Transverse colon (tissue), 4 donors: Measurements from ENCODE around the gene RSRC1. TPM values are rescaled to one million over a fixed set of nuclear protein-coding genes. Genes with fewer than 3 reads are reported as not detected.
"Not testable (repeated sequence)": the region's sequence is repeated elsewhere in the genome, so short reads cannot be mapped to it uniquely, and the experiment has no call there.

Experiments
- DNase-seq: peaks from one replicate; pipeline ENCODE4 v3.0.0-alpha.2; 2019
- H3K27ac ChIP-seq, 4 donors: fragments of 200-600 bp; sonication (generic); 2 replicates each; pipeline ENCODE4 v1.5.1; 2016 to 2018; ENCODE audit warnings: inconsistent platforms in 4 of 4
- H3K27me3 ChIP-seq: fragments of 200-600 bp; sonication (generic); 2 replicates; pipeline ENCODE4 v1.5.1; 2017; ENCODE audit warnings: inconsistent platforms
- H3K36me3 ChIP-seq, 4 donors: fragments of 200-600 bp; sonication (generic); 2 replicates each; pipeline ENCODE4 v1.5.1; 2017 to 2019; ENCODE audit warnings: inconsistent platforms in 4 of 4
- H3K4me1 ChIP-seq, 4 donors: fragments of 200-600 bp; sonication (generic); 2 replicates each; pipeline ENCODE4 v1.5.1; 2017 to 2020; ENCODE audit warnings: inconsistent platforms in 4 of 4
- H3K4me3 ChIP-seq, 4 donors: fragments of 200-600 bp; sonication (generic); 1 replicate in 1 of 4; 2 replicates in 3 of 4; pipeline versions ENCODE4 v1.5.1 to v1.6.1; 2017 to 2019; ENCODE audit warnings: inconsistent platforms in 4 of 4
- H3K9me3 ChIP-seq, 2 donors: fragments of 200-600 bp; sonication (generic); 2 replicates each; pipeline ENCODE4 v1.5.1; 2017 to 2019; ENCODE audit warnings: inconsistent platforms in 2 of 2
- EP300 ChIP-seq: sonication (generic); formaldehyde crosslinking; IDR thresholded peaks from one replicate; pipeline ENCODE4 v1.6.1; 2017; ENCODE audit warnings: antibody characterized with exemption, low read depth
- POLR2A ChIP-seq: fragments of 450-650 bp; IDR thresholded peaks from one replicate; pipeline ENCODE4 v1.6.1; 2016; ENCODE audit warnings: antibody characterized with exemption, mild to moderate bottlenecking, moderate library complexity
- POLR2AphosphoS5 ChIP-seq, 3 donors: sonication (generic); formaldehyde crosslinking; IDR thresholded peaks; one replicate each; pipeline ENCODE4 v1.6.1; 2016; ENCODE audit warnings: antibody characterized with exemption in 3 of 3
- whole genome bisulfite sequencing, 2 donors: methylation state at CpG; one replicate each; pipeline ENCODE4 v1.1.5; 2018; ENCODE audit warnings: low coverage in 1 of 2; 5-methylcytosine and 5-hydroxymethylcytosine counted together
- in situ Hi-C, 4 donors: fragments of 200-750 bp; cut with MboI; loops; one replicate each; pipeline versions ENCODE4 v1.15.0 to v1.15.1; 2017; ENCODE audit warnings: low sequenced_read_pairs in 3 of 4, low pct_ligation_motif_present in 1 of 4, low pct_unique_long_range_greater_than_20kb in 1 of 4
- intact Hi-C: fragments of 100-400 bp; cut with DNase I; formaldehyde crosslinking; loops from one replicate; pipeline ENCODE4 v1.15.1; 2023; ENCODE audit warnings: low total_unique reads
- total RNA-seq, 4 donors: library from RNA; depleted of rRNA; stranded (reverse); fragments of >200 nt; gene quantifications; one replicate each; pipeline ENCODE4 v1.1.0, GENCODE V29; 2016
- TF ChIP-seq, protein P1 (sequence below), 5 experiments: fragments of 200-600 bp in 3 of 5; fragments of 450-650 bp in 2 of 5; sonication (generic) in 3 of 5; IDR thresholded peaks; 1 replicate in 2 of 5; 2 replicates in 3 of 5; pipeline ENCODE4 v1.5.1; 2016 to 2017; ENCODE audit warnings: antibody characterized with exemption in 5 of 5, inconsistent platforms in 3 of 5, mild to moderate bottlenecking in 2 of 5, moderate library complexity in 1 of 5

Gene RSRC1
- total RNA-seq, 4 donors from 2014 or later = 5.6 to 65.1 (median 37.1) TPM

DNA sequence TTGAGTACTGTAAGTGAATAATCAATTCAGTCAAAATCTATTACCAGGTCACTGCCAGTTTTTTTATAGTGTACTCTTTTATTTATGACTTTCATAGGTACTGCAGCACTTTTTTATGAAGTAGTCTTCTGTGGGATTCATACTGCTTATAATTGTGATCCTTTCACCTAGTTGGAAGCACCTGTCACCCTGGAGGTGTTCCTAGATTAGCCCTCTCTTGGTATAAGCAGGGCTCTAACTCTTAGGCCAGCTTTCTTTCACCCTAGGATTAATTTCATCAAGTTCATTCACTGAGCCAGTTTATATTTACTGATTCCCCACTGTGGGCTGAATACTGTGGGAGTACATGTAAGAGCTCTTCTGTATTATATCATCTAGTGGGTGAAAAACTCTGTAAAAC, 395.2 kb downstream of the RSRC1 start:
- no peak overlapping the region for H3K4me3 ChIP-seq
- no peaks in the 10 kb centered on the region for H3K36me3 ChIP-seq
- TF ChIP-seq, protein P1, sequence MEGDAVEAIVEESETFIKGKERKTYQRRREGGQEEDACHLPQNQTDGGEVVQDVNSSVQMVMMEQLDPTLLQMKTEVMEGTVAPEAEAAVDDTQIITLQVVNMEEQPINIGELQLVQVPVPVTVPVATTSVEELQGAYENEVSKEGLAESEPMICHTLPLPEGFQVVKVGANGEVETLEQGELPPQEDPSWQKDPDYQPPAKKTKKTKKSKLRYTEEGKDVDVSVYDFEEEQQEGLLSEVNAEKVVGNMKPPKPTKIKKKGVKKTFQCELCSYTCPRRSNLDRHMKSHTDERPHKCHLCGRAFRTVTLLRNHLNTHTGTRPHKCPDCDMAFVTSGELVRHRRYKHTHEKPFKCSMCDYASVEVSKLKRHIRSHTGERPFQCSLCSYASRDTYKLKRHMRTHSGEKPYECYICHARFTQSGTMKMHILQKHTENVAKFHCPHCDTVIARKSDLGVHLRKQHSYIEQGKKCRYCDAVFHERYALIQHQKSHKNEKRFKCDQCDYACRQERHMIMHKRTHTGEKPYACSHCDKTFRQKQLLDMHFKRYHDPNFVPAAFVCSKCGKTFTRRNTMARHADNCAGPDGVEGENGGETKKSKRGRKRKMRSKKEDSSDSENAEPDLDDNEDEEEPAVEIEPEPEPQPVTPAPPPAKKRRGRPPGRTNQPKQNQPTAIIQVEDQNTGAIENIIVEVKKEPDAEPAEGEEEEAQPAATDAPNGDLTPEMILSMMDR (IDR thresholded peaks at IDR 0.05) = no peak
- TF ChIP-seq EP300 = no peak
- TF ChIP-seq POLR2AphosphoS5 (IDR thresholded peaks at IDR 0.05) = no peak
- TF ChIP-seq POLR2A = no peak
- peaks cover 0 to 7% (median 0%) of the 10 kb centered on the region in 4 donors for H3K4me1 ChIP-seq
- in situ Hi-C loops (no loop called here), intact Hi-C loops (no loop called here)
- no peak for DNase-seq
- H3K27me3 ChIP-seq = no peaks in the 10 kb centered on the region
- H3K27ac ChIP-seq = no peak overlapping the region
- no peaks in the 10 kb centered on the region for H3K9me3 ChIP-seq

DNA sequence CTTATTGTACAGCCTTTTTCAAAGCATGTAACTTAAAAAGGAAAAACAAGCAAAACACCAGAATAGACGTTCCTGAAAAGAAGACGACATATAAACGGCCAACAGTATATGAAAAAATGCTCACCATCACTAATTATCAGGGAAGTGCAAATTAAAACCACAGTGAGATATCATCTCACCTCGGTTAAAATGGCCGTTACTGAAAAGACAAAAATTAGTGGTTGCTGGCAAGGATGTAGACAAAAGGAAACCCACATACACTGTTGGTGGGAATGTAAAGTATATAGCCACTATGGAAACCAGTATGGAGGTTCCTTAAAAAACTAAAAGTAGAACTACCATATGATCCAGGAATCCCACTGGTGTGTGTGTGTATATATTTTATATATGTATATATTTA, 396.6 kb downstream of the RSRC1 start:
- DNase-seq = no peak
- in situ Hi-C loops = no loop called here
- H3K27me3 ChIP-seq = no peaks in the 10 kb centered on the region
- TF ChIP-seq EP300 (no peak), POLR2A (no peak), POLR2AphosphoS5 (IDR thresholded peaks at IDR 0.05) (no peak)
- TF ChIP-seq, protein P1 (IDR thresholded peaks at IDR 0.05) = no peak
- WGBS, 2 donors = 74 to 86% methylated on average over 5 of the region's 5 CpGs
- H3K36me3 ChIP-seq = no peaks in the 10 kb centered on the region
- peaks cover 0 to 7% (median 0%) of the 10 kb centered on the region in 4 donors for H3K4me1 ChIP-seq
- intact Hi-C loops = no loop called here
- H3K27ac ChIP-seq = no peak overlapping the region
- H3K9me3 ChIP-seq = no peaks in the 10 kb centered on the region
- H3K4me3 ChIP-seq = no peak overlapping the region

GRCh38 chr3:158508481-158508880, 398.6 kb downstream of the RSRC1 start:
- H3K36me3 ChIP-seq = no peaks in the 10 kb centered on the region
- H3K4me3 ChIP-seq = no peak overlapping the region
- no peak for DNase-seq
- H3K27me3 ChIP-seq = no peaks in the 10 kb centered on the region
- WGBS, 2 donors = 86 to 96% methylated on average over 7 of the region's 7 CpGs
- in situ Hi-C loops (no loop called here), intact Hi-C loops (no loop called here)
- TF ChIP-seq EP300 (no peak), POLR2AphosphoS5 (IDR thresholded peaks at IDR 0.05) (no peak), POLR2A (no peak)
- TF ChIP-seq, protein P1 (IDR thresholded peaks at IDR 0.05) = no peak
- H3K9me3 ChIP-seq = no peaks in the 10 kb centered on the region
- no peak overlapping the region for H3K27ac ChIP-seq
- peaks cover 0 to 7% (median 0%) of the 10 kb centered on the region in 4 donors for H3K4me1 ChIP-seq

- intact Hi-C loops = no loop called here
- peaks cover 0 to 6% (median 0%) of the 10 kb centered on the region in 4 donors for H3K4me1 ChIP-seq
- in situ Hi-C loops = no loop called here
- H3K36me3 ChIP-seq = no peaks in the 10 kb centered on the region
- 95 to 100% methylated on average over 1 of the region's 1 CpG for WGBS, 2 donors
- no peak for DNase-seq
- no peak overlapping the region for H3K4me3 ChIP-seq
- H3K9me3 ChIP-seq = no peaks in the 10 kb centered on the region
- no peak for TF ChIP-seq POLR2AphosphoS5 (IDR thresholded peaks at IDR 0.05)
- TF ChIP-seq, protein P1 (IDR thresholded peaks at IDR 0.05) = no peak
- TF ChIP-seq EP300 = no peak
- TF ChIP-seq POLR2A = no peak
- H3K27me3 ChIP-seq = no peaks in the 10 kb centered on the region
- H3K27ac ChIP-seq = no peak overlapping the region
Observed at GRCh38 chr3:158509891-158510290, 400.0 kb downstream of the RSRC1 start.

- H3K9me3 ChIP-seq, H3K36me3 ChIP-seq, H3K27ac ChIP-seq, H3K27me3 ChIP-seq, DNase-seq, in situ Hi-C loops, intact Hi-C loops, H3K4me1 ChIP-seq, H3K4me3 ChIP-seq: not testable (repeated sequence)
- WGBS, 2 donors = 93% methylated on average over 5 to 22 of the region's 22 CpGs
Observed at GRCh38 chr3:158516729-158517128, 406.8 kb downstream of the RSRC1 start.
